ENCODE results near the gene SLC25A31.
A peak's percentile ranks its signal among the peaks of the same experiment; 100 is the strongest.

SLC25A31 gene

DNA sequence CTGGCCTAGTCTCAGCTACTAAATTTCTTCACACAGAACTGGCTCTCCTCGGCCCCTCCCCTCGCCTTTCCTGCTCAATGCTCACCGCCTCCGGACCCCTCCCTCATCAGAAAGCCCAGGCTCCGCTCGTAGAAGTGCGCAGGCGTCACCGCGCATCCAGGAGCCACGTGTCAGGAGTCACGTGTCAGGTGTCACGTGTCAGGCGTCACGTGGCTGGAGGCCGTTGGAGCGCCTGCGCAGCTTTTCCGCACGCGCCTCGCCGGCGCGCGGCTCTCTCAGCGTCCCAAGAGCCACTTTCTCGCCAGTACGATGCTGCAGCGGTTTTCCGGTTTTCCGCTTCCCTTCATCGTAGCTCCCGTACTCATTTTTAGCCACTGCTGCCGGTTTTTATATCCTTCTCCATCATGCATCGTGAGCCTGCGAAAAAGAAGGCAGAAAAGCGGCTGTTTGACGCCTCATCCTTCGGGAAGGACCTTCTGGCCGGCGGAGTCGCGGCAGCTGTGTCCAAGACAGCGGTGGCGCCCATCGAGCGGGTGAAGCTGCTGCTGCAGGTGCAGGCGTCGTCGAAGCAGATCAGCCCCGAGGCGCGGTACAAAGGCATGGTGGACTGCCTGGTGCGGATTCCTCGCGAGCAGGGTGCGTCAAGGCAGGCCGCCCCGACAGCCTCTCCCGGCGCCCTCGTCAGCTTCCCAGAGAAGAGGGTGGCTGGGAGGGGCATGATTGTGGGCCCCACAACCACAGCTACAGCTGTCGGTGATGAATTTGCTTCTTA lies at the start of gene SLC25A31:
Gene SLC25A31 (plus strand): TSS at position 259 of the 772 bp plus-strand sequence. CDS start 146 bp downstream, at position 405.
- DNase-seq, result no peak

DNA sequence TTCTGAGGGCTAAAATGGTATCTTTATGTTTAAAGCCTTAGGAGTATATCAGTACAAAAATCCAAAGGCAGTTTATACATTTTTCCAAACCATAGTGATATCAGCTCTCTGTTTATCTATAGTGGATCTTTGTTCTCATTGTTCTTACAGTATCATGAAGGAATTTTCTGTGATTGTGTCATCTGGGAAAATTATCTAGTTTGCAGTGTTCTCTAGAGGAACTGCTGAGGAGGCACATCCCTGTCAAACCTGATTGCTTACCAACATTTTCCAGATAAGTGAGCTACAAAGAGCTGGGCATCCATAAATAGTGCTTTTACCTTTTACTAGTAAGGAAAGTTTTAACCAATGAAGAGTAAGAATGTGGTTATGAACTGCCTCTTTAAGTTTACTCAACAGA lies 44.9 kb upstream of the SLC25A31 start:
- no peak for DNase-seq

DNA sequence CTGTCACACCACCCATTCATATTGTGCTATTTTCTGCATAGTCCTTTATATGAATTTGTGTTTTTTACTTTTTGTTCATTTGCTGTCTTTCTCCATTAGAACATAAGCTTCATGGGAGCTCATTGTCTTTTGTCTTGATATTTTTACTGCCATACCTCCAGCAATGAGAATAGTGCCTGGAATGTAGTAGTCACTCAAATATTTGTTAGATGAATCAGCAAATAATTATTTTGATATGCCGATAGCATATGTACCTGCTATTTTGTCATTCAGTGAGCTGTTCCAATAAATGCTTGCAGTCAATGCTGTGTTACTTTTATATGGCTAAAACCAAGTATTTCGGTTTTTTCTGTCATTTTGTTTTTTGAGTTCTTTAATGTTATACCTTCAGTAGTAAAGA lies 43.5 kb upstream of the SLC25A31 start:
- DNase-seq, result no peak

DNA sequence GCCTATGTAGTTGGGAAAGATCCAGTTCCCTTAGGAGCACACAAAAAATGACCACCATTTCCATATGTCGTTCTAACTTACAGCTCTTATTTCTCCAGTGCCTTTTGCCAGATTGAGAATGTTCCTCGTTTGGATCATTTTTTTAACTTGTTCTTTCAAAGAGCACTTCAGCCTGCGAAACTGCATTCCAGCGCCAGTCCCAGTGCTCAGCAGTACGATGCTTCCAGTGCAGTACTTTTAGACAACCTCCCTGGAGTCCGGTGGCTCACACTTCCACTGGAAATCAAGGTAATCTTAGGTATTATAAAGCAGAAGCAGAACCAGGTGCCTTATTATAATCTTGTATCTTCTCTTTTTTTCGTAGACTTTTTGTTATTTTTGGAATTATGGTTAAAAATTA lies 42.6 kb upstream of the SLC25A31 start:
- DNase-seq, result no peak

DNA sequence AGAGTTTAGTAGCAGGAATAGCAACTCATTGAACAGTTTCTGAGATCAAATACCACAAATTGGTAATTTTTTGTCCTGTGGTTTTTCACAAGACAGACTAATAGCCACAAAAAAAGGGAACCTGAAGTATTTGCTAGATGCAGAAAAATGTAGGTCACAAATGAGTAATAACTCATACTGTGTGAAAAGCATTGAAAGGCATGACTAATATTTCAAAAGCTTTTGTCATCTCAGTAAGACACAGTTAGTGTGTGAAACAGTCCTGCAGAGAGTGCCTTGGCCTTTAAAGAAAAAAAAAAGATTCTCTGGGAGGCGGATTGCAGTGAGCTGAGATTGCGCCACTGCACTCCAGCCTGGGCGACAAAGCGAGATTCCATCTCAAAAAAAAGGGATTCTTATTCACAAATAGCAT lies 31.4 kb upstream of the SLC25A31 start:
- peak; percentile 92 for DNase-seq

DNA sequence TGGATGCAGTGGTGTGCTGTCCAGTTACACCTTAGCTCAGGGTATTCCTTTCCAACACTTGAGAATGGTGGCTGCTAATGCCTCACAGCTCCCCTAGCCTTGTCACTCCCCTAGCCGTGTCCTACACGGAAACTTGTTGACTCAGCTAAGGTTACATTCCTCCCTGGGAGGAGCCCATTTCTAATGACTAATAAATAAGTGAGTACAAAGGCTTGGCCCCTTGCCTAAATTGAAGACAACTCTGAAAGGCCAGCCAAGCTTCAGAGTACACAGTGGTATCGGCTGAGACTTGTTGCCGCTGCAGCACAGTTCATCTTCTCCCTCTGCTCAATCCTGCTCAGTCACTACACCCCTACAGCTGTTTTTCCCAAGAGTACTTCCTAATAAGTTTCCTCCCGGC lies 21.2 kb upstream of the SLC25A31 start:
- no peak for DNase-seq

DNA sequence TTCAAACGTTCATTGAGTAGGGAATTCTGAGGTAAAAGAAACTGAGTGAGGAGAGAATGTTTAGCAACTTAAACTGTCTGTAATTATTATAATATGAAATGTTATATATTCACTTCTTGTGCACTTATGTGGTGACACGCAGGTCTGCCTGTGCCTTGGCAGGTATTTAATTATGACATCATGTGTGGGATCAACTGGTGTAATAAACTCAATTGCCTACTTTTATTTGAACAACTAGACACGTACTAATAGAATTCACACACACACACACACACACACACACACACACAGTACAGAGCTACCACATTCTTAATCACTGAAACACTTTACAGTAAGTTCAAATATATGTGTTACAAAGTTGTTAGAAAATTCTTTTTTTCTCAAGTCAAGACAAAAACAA lies 20.7 kb upstream of the SLC25A31 start:
- no peak for DNase-seq

DNA sequence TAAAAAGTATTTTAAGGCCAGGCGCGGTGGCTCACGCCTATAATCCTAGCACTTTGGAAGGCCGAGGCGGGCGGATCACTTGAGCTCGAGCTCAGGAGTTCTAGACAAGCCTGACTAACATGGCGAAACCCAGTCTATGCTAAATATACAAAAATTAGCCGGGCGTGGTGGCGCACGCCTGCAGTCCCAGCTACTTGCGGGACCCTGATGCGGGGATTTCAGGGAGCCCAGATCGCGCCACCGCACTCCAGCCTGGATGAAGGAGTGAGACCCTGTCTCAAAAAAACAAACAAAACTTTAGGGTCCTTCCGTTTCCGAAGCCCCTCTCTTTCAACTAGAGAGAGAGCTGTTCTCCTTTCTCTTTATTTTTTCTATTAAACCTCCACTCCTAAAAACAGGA lies 1.2 kb downstream of the SLC25A31 start:
- DNase-seq, result no peak

DNA sequence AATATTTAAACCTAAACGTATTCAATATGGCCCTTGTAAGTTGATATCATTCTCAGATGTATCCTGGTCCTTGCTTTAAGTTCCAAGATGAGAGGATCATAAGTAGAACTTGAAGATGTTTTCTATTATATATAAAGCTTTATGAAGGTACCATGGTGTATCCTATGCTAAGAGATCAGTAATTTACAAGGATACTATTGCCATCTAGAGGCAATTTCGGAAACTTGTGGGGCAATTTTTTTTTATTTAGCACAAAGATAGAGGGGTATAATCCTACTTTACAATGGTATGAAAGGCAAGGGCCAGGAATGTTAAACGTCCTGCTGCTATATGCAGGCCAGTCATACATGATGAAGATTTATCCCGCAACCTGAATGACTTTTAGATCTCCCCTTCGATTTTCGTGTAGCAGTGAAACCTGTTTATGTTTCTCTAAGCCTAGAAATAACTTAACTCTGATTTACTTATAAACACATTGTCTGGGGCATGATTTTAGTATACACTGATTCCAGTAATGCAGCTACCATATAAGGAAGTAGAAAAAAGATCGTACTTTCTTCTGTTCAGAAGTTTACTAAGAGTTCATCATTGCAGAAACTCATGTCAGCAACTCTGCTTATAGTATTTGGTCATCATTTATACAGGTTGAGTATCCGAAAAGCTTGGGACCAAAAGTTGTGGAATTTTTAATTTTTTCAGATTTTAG lies 2.6 kb downstream of the SLC25A31 start:
- peak; percentile 21 for DNase-seq

DNA sequence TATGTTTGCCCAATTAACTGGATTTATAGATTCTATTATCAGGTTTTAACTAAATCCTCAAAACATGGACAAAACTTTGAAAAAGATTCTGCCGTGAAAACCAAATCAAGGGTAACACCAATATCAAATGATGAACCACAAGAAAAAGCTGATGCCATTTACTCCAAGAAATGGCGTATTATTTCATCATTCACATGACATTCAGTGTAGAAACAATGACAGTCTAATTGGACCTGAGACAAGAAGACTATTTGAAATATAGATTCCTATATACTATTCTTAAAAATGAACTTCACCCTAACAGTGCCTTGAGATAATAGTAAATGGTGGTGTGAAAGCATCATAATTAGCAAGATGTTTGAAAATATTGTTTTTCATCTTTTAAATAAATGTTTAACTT lies 4.8 kb downstream of the SLC25A31 start:
- no peak for DNase-seq

DNA sequence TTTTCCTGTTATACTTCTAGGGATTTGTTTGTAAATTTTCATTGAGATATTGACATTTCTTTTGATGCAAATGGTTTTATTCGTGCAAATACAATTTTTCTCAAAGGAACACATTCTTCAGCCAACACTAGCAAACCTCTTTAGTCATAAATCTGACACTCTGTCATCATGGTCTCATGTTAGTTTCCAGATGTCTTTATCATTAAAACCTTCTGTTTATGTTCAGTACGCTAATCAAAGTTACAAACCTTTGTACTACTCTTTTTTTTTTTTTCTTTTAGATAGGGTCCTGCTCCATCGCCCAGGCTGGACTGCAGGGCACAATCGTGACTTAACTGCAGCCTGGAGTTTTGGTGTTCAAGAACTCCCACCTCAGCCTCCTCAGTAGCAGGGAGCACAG lies 7.1 kb downstream of the SLC25A31 start:
- no peak for DNase-seq

DNA sequence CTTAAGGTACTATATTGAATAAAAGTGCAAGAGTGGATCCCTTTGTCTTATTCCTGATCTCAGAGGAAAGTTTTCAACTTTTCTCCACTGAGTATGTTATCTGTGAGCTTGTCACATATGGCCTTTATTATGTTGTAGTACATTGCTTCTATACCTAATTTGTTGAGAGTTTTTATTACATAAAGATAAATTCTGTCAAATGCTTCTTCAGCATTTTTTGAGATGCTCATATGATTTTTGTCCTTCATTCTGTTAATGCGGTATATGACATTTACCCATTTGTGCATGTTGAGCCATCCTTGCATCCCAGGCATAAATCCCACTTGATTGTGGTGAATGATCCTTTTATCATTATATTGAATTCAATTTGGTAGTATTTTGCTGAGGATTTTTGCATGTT lies 11.0 kb downstream of the SLC25A31 start:
- no peak for DNase-seq

DNA sequence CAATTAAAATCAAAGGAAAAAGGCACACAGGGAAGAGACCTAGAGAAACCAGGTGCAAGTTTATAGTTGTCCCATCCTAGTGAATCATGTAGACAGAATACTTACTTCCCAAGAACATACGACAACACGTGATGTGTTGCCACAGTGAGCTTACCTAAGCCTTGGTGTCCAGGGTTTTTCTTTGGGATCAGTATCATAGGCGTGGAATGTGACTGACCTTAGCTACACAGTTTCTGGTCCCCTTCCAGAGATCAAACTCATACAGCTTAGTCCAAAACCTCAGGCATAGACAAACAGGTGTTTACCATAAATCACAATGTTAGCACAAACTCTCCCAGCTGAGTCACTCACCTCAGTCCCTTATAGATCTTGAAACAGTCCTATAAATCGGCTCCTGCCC lies 17.7 kb downstream of the SLC25A31 start:
- DNase-seq, result no peak

DNA sequence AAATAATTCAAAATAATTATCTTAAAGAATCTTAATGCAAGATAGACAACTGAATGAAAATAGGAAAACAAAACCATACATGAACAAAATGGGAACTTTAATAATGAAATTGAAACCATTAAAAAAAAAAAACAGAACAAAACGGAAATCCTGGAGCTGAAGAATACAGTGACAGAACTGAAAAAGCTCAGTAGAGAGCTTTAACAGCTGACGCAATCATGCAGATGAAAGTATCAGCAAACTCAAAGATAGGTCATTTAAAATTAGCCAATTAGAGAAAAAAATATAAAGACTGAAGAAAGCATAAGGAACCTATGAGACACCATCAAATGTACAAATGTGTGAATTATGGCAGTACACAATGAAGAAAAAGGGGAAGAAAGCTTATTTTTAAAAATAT lies 18.8 kb downstream of the SLC25A31 start:
- peak; percentile 32 for DNase-seq

DNA sequence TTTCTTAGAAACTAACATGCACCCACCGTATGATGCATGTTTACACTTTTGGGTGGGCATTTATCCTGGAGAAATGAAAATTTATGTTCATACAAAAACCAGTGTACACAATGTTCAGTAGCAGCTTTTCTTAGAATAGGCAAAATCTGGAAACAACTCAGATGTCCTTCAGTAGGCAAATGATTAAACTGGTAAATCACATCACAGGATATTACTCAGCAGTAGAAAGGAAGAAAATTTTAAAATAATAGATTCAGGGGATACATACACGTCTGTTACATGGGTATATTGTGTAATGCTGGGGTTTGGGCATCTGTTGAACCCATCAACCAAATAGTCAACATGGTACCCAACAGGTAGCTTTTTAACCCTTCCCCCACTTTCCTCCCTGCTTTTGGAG lies 26.7 kb downstream of the SLC25A31 start:
- DNase-seq, result no peak

DNA sequence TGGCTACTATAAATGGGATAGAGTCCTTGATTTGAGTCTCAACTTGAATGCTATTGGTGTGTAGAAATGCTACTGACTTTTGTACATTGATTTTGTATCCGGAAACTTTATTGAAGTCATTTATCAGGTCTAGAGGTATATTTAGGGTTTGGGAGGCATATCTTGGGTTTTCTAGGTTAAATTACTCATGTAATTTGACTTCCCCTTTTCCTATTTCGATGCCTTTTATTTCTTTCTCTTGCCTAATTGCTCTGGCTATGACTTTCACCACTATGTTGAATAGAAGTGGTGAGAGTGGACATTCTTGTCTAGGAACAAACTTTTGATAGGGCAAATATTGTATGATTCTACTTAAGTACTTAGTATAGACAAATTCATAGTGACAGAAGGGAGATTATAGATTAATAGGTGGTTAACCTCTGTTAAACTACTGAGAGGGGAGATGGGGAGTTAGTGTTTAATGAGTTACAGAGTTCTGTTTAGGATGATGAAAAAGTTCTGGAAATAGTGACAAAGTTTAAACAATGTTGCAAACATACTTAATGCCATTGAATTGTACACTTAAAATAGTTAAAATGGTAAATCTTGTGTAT lies 29.1 kb downstream of the SLC25A31 start:
- DNase-seq, result peak; percentile 47

DNA sequence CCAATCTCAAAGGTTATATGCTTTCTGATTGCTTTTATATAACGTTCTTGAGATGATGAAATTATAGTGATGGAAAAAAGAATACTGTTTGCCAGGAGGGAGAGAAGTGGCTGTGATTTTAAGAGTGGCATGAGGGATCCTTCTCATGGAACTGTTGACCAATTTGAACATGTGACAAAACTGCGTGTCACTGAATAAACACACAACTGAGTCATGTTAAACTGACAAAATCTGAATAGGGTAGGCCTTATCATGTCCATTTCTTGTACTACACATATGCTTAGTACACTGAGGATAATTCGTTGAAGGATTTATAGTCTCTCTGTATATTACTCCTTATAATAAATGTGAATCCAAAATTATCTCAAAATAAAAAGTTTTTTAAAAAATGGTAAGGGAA lies 29.7 kb downstream of the SLC25A31 start:
- DNase-seq, result no peak

DNA sequence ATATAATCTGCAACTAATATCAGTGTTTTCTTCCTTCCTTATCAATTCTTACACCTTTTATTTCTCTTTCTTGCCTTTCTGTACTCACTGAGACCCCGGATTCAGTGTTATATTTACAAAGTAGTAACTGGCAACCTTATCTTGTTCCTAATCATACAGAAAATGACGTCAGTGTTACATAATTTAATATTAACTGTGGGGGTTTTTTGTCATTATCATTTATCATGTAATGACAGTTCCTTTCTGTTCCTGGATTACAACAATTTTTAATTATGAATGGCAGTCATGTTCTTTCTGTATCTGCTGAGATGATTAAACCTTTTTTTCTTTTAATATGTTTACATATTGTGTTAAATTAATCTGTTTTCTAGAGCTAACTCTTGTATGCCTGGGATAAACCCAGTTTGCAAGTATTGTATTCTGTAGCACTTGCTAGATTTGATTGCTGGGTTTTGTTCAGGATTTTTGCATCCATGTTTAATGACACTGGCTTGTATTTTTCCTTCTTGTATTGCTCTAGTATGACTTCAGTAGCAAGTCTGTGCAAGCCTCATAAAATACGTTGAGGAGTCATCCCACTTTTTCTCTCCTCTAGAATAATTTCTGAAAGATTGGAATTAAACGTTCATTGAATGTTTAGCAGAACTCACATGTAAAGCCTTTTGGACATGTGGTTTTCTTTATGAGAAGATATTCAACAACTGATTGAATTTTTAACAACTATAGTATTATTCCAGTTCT lies 41.5 kb downstream of the SLC25A31 start:
- no peak for DNase-seq

DNA sequence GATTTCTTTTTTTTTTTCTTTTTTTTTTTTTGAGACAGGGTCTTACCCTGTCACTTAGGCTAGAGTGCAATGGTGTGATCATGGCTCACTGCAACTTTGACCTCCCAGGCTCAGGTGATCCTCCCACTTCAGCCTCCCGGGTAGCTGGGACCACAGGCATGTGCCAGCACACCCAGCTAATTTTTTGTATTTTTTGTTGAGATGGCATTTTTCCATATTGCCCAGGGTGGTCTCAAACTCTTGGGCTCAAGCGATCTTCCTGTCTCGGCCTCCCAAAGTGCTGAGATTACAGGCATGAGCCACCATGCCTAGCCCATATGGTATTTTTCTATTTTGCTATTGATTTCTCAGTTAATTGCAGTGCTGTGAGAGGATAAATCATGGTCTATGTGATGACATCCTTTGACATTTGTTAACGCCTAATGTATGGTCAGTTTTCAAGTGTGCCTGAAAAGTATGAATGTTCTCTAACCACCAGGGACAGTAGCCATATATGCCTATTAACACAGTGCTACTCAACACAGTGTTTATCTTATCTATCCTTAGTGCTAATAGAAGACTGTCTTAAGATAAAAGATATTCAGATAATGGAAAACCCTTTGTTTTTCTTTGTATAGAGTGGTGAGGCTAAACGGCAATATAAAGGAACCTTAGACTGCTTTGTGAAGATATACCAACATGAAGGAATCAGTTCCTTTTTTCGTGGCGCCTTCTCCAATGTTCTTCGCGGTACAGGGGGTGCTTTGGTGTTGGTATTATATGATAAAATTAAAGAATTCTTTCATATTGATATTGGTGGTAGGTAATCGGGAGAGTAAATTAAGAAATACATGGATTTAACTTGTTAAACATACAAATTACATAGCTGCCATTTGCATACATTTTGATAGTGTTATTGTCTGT lies 42.8 kb downstream of the SLC25A31 start:
- peak; percentile 42 for DNase-seq

DNA sequence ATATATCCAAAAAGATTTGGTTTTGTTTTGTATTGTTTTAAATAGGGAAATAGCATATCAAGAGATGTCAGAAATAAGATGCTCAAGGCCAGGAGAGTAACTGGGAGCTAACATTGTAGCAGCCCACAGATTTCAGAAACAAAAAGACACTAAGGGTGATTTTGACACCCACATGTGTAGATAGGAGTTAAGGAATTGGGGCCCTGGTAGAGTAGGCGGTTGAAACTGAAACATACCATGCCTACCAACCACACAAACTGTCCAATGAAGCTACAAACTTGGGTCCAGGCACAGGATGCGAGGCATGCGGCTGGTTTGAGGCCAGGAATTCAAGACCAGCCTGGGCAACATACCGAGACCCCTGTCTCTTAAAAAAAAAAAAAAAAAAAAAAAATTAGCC lies 45.6 kb downstream of the SLC25A31 start:
- DNase-seq, result no peak

DNA sequence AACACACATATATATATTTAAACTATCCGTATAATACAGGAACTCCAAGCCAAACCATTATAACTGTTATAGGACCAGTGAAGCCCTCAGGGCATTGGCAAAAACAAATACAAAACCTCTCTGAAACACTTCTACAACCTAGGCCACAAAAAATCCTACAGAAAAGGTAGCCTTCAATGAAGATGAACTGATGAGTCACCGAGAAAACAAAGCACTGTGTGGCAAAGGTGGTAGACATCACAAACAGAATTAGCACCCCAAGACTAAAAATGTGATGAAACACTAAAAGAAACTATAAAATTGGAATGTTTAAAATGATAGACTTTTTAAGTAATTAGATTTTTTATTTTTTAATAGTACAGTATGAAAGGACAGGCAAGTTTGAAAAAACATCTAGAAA lies 46.4 kb downstream of the SLC25A31 start:
- DNase-seq, result no peak

DNA sequence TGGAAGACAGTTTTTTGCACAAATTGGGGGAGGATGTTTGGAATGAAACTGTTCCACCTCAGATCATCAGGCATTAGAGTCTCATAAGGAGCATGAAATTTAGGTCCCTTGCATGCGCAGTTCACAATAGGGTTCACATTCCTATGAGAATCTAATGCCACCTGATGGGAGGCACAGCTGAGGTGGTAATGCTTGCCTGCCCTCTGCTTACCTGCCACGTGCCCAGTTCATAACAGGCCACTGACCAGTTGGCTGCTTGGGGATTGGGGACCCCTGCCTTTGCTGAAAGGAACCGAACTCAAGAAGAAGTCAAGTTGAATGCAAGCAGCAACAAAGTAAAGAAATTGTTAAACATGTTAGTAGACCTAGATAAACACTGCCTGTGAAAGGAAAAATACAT lies 47.3 kb downstream of the SLC25A31 start:
- no peak for DNase-seq
